Measurements from ENCODE around the gene PROM2.
A peak's percentile ranks its signal among the peaks of the same experiment; 100 is the strongest.
"Not testable (repeated sequence)": the region's sequence is repeated elsewhere in the genome, so short reads cannot be mapped to it uniquely, and the experiment has no call there.

Gene PROM2

GRCh38 chr2:95269745-95270144 lies 4.5 kb upstream of the PROM2 start:
- DNase-seq: not testable (repeated sequence)

- peak in 1 of 2 donors; percentile 9 for DNase-seq
Measured at GRCh38 chr2:95270541-95271081, 3.6 kb upstream of the PROM2 start.

GRCh38 chr2:95271381-95271971 lies 2.8 kb upstream of the PROM2 start:
- peak in 1 of 2 donors; percentile 9 for DNase-seq

- DNase-seq: peak in 1 of 2 donors; percentile 4
Measured at GRCh38 chr2:95272299-95272751, 1.9 kb upstream of the PROM2 start.

GRCh38 chr2:95272781-95273180 lies 1.5 kb upstream of the PROM2 start:
- DNase-seq: no peak

- DNase-seq: no peak
Measured at GRCh38 chr2:95273566-95274290, 521 bp upstream of the PROM2 start.

- no peak for DNase-seq
Measured at GRCh38 chr2:95275151-95275515, 884 bp downstream of the PROM2 start.

- no peak for DNase-seq
Measured at GRCh38 chr2:95275601-95276243, 1.5 kb downstream of the PROM2 start.

GRCh38 chr2:95276244-95276887 lies 2.1 kb downstream of the PROM2 start:
- no peak for DNase-seq

GRCh38 chr2:95276888-95277245 lies 2.6 kb downstream of the PROM2 start:
- DNase-seq: no peak

- no peak for DNase-seq
Measured at GRCh38 chr2:95277246-95277906, 3.1 kb downstream of the PROM2 start.

GRCh38 chr2:95278051-95278471 lies 3.8 kb downstream of the PROM2 start:
- no peak for DNase-seq

- DNase-seq: no peak
Measured at GRCh38 chr2:95278637-95279225, 4.5 kb downstream of the PROM2 start.

GRCh38 chr2:95279435-95280035 lies 5.3 kb downstream of the PROM2 start:
- no peak for DNase-seq

- DNase-seq: no peak
Measured at GRCh38 chr2:95281071-95281470, 6.8 kb downstream of the PROM2 start.

GRCh38 chr2:95281786-95282185 lies 7.5 kb downstream of the PROM2 start:
- no peak for DNase-seq

GRCh38 chr2:95282458-95282857 lies 8.2 kb downstream of the PROM2 start:
- DNase-seq: no peak

GRCh38 chr2:95283562-95283961 lies 9.3 kb downstream of the PROM2 start:
- no peak for DNase-seq

- DNase-seq: no peak
Measured at GRCh38 chr2:95284886-95285541, 10.8 kb downstream of the PROM2 start.

- no peak for DNase-seq
Measured at GRCh38 chr2:95285542-95285932, 11.3 kb downstream of the PROM2 start.

- DNase-seq: no peak
Measured at GRCh38 chr2:95287336-95287735, 13.1 kb downstream of the PROM2 start.

Data from stimulated activated CD4-positive, alpha-beta T cell treated with anti-CD3 and anti-CD28 coated beads, Interleukin-2, amount 100 ng/mL, for 24 hours (primary cell).